ENCODE results near the gene BEGAIN. TPM values are rescaled to one million over a fixed set of nuclear protein-coding genes. Genes with fewer than 3 reads are reported as not detected.
A peak's percentile ranks its signal among the peaks of the same experiment; 100 is the strongest.

BEGAIN gene
- total and polyA plus RNA-seq, 4 donors: 4.9 to 26.6 (median 13.2) TPM

DNA sequence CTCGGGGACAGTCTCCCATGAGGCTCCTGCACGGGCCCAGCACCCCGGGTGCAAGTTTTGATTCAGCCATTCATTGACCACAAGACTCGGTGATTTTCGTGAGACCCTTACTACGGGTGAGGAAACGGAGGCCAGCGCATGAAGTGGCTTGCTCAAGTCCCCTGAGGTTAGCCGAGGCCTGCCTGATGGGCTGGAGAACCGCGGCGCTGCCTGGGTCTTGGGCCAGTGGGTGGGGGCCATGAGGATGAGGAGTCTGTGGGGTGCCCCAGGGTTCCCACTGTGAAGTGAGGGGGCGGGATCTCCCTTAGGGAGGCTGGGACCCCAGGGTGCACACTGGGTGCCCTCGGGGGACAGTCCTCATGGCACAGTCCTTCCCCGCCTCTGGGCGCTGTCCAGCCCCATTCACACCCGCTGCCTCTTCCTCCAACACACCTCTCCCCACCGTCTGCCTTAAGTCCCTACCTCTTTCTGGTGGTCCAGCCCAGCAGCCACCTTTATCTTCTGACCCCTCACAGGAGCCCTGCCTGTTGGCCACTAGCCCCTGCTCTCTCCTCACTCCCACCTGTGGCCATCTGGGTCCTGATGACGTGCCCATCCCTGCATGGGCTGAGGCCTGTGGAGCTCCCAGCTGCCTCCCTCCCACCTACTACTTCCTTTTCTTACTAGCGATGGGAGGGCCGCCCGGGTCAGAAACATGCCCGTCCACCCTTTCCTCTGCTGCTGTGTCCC is 16.3 kb downstream of the BEGAIN start:
- Histone ChIP-seq H3K4me3 (ENCODE audit: low read depth, low read length) (no peak overlapping the region), H3K27ac (ENCODE audit: low read depth, low read length) (no peak overlapping the region), H3K9me3 (ENCODE audit: control insufficient read depth, insufficient read depth, low read length) (no peaks in the 10 kb centered on the region), H3K4me1 (ENCODE audit: control insufficient read depth, insufficient read depth, low read length) (peaks cover 25% of the 10 kb centered on the region), H3K27me3 (ENCODE audit: control insufficient read depth, insufficient read depth, low read length) (peaks cover 52% of the 10 kb centered on the region), H3K36me3 (ENCODE audit: control insufficient read depth, insufficient read depth, low read length) (peaks cover 2% of the 10 kb centered on the region)
- WGBS (ENCODE audit: insufficient coverage): 82% methylated on average over 23 of the region's 23 CpGs
- DNase-seq (ENCODE audit: low read depth in 4 of 6, low spot score in 6 of 6): no peak

DNA sequence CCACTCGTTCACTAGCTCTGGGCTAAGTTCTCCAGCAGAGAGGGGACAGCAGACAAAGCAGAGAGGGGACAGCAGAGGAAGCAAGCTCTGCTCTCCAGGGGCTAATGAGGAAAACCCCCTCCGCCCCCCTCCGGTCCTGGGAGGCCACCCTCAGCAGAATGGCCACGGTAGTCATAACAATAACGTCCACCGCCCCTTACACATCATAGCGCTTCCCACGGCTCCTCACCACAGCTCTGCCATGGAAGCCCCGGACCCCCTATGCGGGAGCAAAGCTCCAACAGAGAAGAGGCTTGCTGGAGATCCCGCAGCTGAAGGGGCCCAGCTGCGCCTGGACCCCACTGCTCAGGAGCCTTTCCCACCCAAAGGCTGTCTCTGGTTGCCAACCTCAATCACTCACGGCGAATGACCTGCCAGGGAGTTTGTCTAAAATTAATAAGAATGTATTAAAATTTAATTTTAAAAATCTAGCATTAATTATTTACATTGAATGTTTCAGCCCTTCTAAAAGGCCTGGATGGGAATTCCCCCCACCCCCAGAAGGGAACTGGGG is 17.4 kb downstream of the BEGAIN start:
- Histone ChIP-seq H3K9me3 (ENCODE audit: control insufficient read depth, insufficient read depth, low read length) (no peaks in the 10 kb centered on the region), H3K27me3 (ENCODE audit: control insufficient read depth, insufficient read depth, low read length) (peaks cover 52% of the 10 kb centered on the region), H3K4me1 (ENCODE audit: control insufficient read depth, insufficient read depth, low read length) (peaks cover 25% of the 10 kb centered on the region), H3K27ac (ENCODE audit: low read depth, low read length) (no peak overlapping the region), H3K4me3 (ENCODE audit: low read depth, low read length) (no peak overlapping the region), H3K36me3 (ENCODE audit: control insufficient read depth, insufficient read depth, low read length) (peaks cover 3% of the 10 kb centered on the region)
- no peak for DNase-seq (ENCODE audit: low read depth in 4 of 6, low spot score in 6 of 6)
- 9% methylated on average over 10 of the region's 14 CpGs for WGBS (ENCODE audit: insufficient coverage)

- H3K27ac ChIP-seq (ENCODE audit: low read depth, low read length): no peak overlapping the region
- 4% methylated on average over 34 of the region's 45 CpGs for WGBS (ENCODE audit: insufficient coverage)
- H3K9me3 ChIP-seq (ENCODE audit: control insufficient read depth, insufficient read depth, low read length): no peaks in the 10 kb centered on the region
Measured at GRCh38 chr14:100568998-100569733, 18.1 kb downstream of the BEGAIN start.

DNA sequence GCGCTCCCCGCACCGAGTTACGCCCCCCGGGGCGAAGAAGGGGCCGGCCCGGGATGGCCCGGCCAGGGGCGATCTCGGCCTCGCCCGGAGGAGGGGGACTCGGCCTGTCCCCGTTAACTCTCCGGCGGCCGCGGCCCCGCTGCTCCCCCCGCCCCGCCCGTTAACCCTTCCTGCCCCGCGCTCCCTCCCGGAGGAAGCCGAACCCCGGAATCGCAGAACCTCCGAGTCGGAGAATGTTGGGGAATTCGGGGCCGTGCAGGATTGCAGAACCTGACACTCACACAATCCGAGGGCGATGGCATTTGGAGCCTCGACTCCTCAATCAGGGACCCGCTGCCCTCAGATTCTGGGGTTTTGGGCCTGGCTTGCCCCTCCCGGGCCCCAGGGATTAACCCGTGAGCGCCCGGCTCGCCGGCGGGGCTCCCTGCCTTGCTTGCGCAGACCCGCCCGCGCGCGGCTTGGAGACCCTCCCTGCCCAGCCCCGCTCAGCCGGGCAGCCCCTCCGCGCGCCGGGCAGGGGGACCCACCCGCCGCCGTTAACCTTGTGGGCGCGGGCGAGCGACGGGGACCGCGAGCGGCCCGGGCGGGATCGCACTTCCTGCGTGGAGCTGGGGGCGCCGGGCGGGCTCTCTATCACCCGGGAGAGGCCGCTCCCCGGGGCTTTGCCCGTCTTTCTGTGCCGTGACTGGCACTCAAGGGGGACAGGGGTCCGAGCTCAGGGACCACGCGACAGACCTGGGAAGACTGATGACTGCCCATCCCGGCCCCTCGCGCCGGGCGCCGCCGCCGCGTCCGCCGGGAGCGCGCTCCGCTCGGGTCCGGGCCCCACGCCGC is 18.8 kb downstream of the BEGAIN start:
- H3K4me1 ChIP-seq (ENCODE audit: control insufficient read depth, insufficient read depth, low read length): peaks cover 22% of the 10 kb centered on the region
- peaks cover 3% of the 10 kb centered on the region for H3K36me3 ChIP-seq (ENCODE audit: control insufficient read depth, insufficient read depth, low read length)
- under 1% methylated on average over 100 of the region's 100 CpGs for WGBS (ENCODE audit: insufficient coverage)
- peak overlapping the region; percentile 41 for H3K4me3 ChIP-seq (ENCODE audit: low read depth, low read length)
- no peak overlapping the region for H3K27ac ChIP-seq (ENCODE audit: low read depth, low read length)
- H3K9me3 ChIP-seq (ENCODE audit: control insufficient read depth, insufficient read depth, low read length): no peaks in the 10 kb centered on the region
- peak in 2 of 6 donors; percentile 23 to 34 for DNase-seq (ENCODE audit: low read depth in 4 of 6, low spot score in 6 of 6)
- peaks cover 51% of the 10 kb centered on the region for H3K27me3 ChIP-seq (ENCODE audit: control insufficient read depth, insufficient read depth, low read length)

More at GRCh38 chr14:100568998-100569733, 18.1 kb downstream of the BEGAIN start:
- peaks cover 22% of the 10 kb centered on the region for H3K4me1 ChIP-seq (ENCODE audit: control insufficient read depth, insufficient read depth, low read length)
- peaks cover 50% of the 10 kb centered on the region for H3K27me3 ChIP-seq (ENCODE audit: control insufficient read depth, insufficient read depth, low read length)
- DNase-seq (ENCODE audit: low read depth in 4 of 6, low spot score in 6 of 6): no peak
- H3K36me3 ChIP-seq (ENCODE audit: control insufficient read depth, insufficient read depth, low read length): peaks cover 3% of the 10 kb centered on the region
- H3K4me3 ChIP-seq (ENCODE audit: low read depth, low read length): no peak overlapping the region

GRCh38 chr14:100567877-100568163 is 19.4 kb downstream of the BEGAIN start:
- peaks cover 22% of the 10 kb centered on the region for H3K4me1 ChIP-seq (ENCODE audit: control insufficient read depth, insufficient read depth, low read length)
- no peak overlapping the region for H3K27ac ChIP-seq (ENCODE audit: low read depth, low read length)
- no peak for DNase-seq (ENCODE audit: low read depth in 4 of 6, low spot score in 6 of 6)
- no peak overlapping the region for H3K4me3 ChIP-seq (ENCODE audit: low read depth, low read length)
- H3K9me3 ChIP-seq (ENCODE audit: control insufficient read depth, insufficient read depth, low read length): no peaks in the 10 kb centered on the region
- H3K27me3 ChIP-seq (ENCODE audit: control insufficient read depth, insufficient read depth, low read length): peaks cover 49% of the 10 kb centered on the region
- H3K36me3 ChIP-seq (ENCODE audit: control insufficient read depth, insufficient read depth, low read length): peaks cover 3% of the 10 kb centered on the region
- under 1% methylated on average over 42 of the region's 42 CpGs for WGBS (ENCODE audit: insufficient coverage)

- Histone ChIP-seq H3K4me1 (ENCODE audit: control insufficient read depth, insufficient read depth, low read length) (peaks cover 22% of the 10 kb centered on the region), H3K27me3 (ENCODE audit: control insufficient read depth, insufficient read depth, low read length) (peaks cover 49% of the 10 kb centered on the region), H3K27ac (ENCODE audit: low read depth, low read length) (no peak overlapping the region), H3K36me3 (ENCODE audit: control insufficient read depth, insufficient read depth, low read length) (peaks cover 3% of the 10 kb centered on the region), H3K9me3 (ENCODE audit: control insufficient read depth, insufficient read depth, low read length) (no peaks in the 10 kb centered on the region), H3K4me3 (ENCODE audit: low read depth, low read length) (peak overlapping the region; percentile 22)
- WGBS (ENCODE audit: insufficient coverage): 2% methylated on average over 57 of the region's 70 CpGs
- no peak for DNase-seq (ENCODE audit: low read depth in 4 of 6, low spot score in 6 of 6)
Measured at GRCh38 chr14:100567009-100567876, 20.0 kb downstream of the BEGAIN start.

DNA sequence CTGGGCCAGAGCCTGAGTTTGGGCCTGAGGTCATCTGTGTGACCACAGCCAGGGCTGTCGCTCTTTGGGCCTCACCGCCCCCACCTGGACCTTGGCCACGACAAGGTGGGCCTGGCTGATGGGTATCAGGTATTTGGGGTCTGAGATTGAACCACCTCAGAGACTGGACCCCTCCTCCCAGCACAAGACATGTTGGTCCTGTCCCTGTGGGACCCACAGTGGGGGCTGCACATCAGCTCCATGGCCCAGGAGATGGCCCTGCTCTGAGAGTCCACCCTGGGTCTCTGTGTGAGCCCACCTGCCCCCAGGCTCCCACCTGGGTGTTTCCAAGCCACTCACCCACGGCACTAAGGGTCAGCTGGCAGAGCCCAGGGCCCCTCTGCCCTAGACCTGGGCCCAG is 20.6 kb downstream of the BEGAIN start:
- peaks cover 45% of the 10 kb centered on the region for H3K27me3 ChIP-seq (ENCODE audit: control insufficient read depth, insufficient read depth, low read length)
- peaks cover 22% of the 10 kb centered on the region for H3K4me1 ChIP-seq (ENCODE audit: control insufficient read depth, insufficient read depth, low read length)
- DNase-seq (ENCODE audit: low read depth in 4 of 6, low spot score in 6 of 6): no peak
- H3K4me3 ChIP-seq (ENCODE audit: low read depth, low read length): no peak overlapping the region
- peaks cover 3% of the 10 kb centered on the region for H3K36me3 ChIP-seq (ENCODE audit: control insufficient read depth, insufficient read depth, low read length)
- 80% methylated on average over 4 of the region's 4 CpGs for WGBS (ENCODE audit: insufficient coverage)
- no peak overlapping the region for H3K27ac ChIP-seq (ENCODE audit: low read depth, low read length)
- H3K9me3 ChIP-seq (ENCODE audit: control insufficient read depth, insufficient read depth, low read length): no peaks in the 10 kb centered on the region

DNA sequence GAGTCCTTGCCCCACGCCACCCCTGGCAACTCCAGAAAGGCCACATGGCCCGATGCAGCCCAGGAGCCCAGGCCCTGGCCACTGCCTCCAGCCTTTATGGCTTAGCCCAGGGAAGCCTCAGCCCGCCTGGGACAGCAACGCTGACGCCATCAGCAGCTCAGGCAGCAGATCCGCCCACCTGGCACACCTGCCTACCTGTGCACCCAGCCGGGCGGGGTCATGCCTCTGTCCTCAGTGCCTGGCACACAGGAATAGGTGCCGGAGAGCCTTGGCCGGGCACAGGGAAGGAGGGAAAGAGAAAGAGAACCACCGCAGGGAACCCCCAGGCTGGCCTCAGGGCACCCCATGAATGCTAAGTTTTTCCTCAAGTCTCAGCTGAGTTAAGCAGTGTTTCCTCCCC is 21.1 kb downstream of the BEGAIN start:
- Histone ChIP-seq H3K27ac (ENCODE audit: low read depth, low read length) (no peak overlapping the region), H3K4me1 (ENCODE audit: control insufficient read depth, insufficient read depth, low read length) (peaks cover 22% of the 10 kb centered on the region), H3K4me3 (ENCODE audit: low read depth, low read length) (no peak overlapping the region), H3K9me3 (ENCODE audit: control insufficient read depth, insufficient read depth, low read length) (no peaks in the 10 kb centered on the region), H3K36me3 (ENCODE audit: control insufficient read depth, insufficient read depth, low read length) (peaks cover 3% of the 10 kb centered on the region), H3K27me3 (ENCODE audit: control insufficient read depth, insufficient read depth, low read length) (peaks cover 43% of the 10 kb centered on the region)
- WGBS (ENCODE audit: insufficient coverage): 93% methylated on average over 10 of the region's 11 CpGs
- DNase-seq (ENCODE audit: low read depth in 4 of 6, low spot score in 6 of 6): no peak

DNA sequence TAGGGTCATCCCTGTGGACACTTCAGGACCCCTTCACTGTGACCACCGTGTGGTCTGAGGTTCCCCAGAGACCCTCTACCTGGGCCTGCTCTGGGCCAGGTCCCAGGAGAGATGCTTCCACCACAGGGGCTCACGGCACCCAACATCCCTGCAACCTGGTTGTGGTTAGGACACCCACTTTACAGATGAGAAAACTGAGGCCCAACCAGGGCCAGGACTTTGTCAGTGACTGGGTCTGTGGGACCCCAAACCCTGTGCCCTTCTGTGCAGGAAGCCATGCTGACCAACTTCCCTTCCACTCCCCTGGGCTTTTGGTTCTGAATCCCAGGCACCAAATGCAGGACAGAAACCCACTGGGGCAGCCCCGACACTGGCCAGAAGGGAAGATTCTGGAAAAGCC is 21.6 kb downstream of the BEGAIN start:
- 80% methylated on average over 3 of the region's 3 CpGs for WGBS (ENCODE audit: insufficient coverage)
- no peak overlapping the region for H3K4me3 ChIP-seq (ENCODE audit: low read depth, low read length)
- peaks cover 22% of the 10 kb centered on the region for H3K4me1 ChIP-seq (ENCODE audit: control insufficient read depth, insufficient read depth, low read length)
- peaks cover 3% of the 10 kb centered on the region for H3K36me3 ChIP-seq (ENCODE audit: control insufficient read depth, insufficient read depth, low read length)
- H3K27me3 ChIP-seq (ENCODE audit: control insufficient read depth, insufficient read depth, low read length): peaks cover 39% of the 10 kb centered on the region
- no peak overlapping the region for H3K27ac ChIP-seq (ENCODE audit: low read depth, low read length)
- no peaks in the 10 kb centered on the region for H3K9me3 ChIP-seq (ENCODE audit: control insufficient read depth, insufficient read depth, low read length)
- no peak for DNase-seq (ENCODE audit: low read depth in 4 of 6, low spot score in 6 of 6)
